ENCODE measurements around the gene TECTB. TPM values are rescaled to one million over a fixed set of nuclear protein-coding genes. Genes with fewer than 3 reads are reported as not detected.

Gene TECTB
- total RNA-seq, 1 experiment from 2014 or later: not detected

DNA sequence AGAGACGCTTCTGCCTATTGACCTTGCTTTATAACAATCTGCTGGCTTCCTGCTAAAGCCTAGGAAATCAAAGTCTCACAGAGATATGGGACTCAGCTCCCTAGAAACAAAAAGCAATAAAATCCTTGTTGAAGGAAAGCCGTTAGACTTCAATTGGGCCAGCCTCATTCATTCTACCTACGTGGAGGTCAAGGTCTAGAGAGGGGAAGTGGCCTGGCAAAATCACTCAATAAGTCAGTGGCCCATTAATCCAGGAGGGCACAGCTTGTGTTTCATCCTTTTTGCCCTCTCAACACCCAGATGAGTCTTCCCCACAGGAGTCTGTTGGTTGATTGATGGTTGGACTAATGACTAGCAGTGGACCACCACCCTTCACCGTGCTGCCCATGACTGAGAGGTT lies 50.3 kb downstream of the TECTB start:
- Mint-ChIP-seq H3K9me3 (ENCODE audit: low read depth, unreplicated experiment) (no peaks in the 10 kb centered on the region), H3K4me1 (ENCODE audit: low read depth, unreplicated experiment) (peaks cover 50% of the 10 kb centered on the region), H3K36me3 (ENCODE audit: insufficient read depth, unreplicated experiment) (peaks cover 5% of the 10 kb centered on the region), H3K4me3 (ENCODE audit: low read depth, unreplicated experiment) (no peak overlapping the region), H3K27ac (ENCODE audit: unreplicated experiment) (no peak overlapping the region), H3K27me3 (ENCODE audit: unreplicated experiment) (no peaks in the 10 kb centered on the region)
- TF ChIP-seq, protein P1, sequence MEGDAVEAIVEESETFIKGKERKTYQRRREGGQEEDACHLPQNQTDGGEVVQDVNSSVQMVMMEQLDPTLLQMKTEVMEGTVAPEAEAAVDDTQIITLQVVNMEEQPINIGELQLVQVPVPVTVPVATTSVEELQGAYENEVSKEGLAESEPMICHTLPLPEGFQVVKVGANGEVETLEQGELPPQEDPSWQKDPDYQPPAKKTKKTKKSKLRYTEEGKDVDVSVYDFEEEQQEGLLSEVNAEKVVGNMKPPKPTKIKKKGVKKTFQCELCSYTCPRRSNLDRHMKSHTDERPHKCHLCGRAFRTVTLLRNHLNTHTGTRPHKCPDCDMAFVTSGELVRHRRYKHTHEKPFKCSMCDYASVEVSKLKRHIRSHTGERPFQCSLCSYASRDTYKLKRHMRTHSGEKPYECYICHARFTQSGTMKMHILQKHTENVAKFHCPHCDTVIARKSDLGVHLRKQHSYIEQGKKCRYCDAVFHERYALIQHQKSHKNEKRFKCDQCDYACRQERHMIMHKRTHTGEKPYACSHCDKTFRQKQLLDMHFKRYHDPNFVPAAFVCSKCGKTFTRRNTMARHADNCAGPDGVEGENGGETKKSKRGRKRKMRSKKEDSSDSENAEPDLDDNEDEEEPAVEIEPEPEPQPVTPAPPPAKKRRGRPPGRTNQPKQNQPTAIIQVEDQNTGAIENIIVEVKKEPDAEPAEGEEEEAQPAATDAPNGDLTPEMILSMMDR (IDR thresholded peaks at IDR 0.05; ENCODE audit: unreplicated experiment): no peak
- no TSS peak for BruUV-seq (replicated peaks)
- intact Hi-C loops (cut with micrococcal nuclease; ENCODE audit: unreplicated experiment): loop anchor here (5.0 kb wide), 2 partner anchors 59 to 104 kb away; no protein-coding TSS in a partner anchor
- CTCF ChIA-PET: no interaction called here
- no peak for DNase-seq

- Mint-ChIP-seq H3K4me1 (ENCODE audit: low read depth, unreplicated experiment) (peaks cover 42% of the 10 kb centered on the region), H3K27ac (ENCODE audit: unreplicated experiment) (peak overlapping the region; percentile 69), H3K27me3 (ENCODE audit: unreplicated experiment) (no peaks in the 10 kb centered on the region), H3K9me3 (ENCODE audit: low read depth, unreplicated experiment) (no peaks in the 10 kb centered on the region), H3K4me3 (ENCODE audit: low read depth, unreplicated experiment) (peak overlapping the region; percentile 9), H3K36me3 (ENCODE audit: insufficient read depth, unreplicated experiment) (peaks cover 5% of the 10 kb centered on the region)
- CTCF ChIA-PET: interaction anchor here (1.5 to 1.9 kb wide), 2 partner anchors 39 to 100 kb away, joined by 5 to 6 read pairs; partner anchors contain the start of gene ACSL5
- BruUV-seq (replicated peaks): no TSS peak
- intact Hi-C loops (cut with micrococcal nuclease; ENCODE audit: unreplicated experiment): loop anchor here (5.0 kb wide), 1 partner anchor 42 kb away; no protein-coding TSS in a partner anchor
- TF ChIP-seq, protein P1 (IDR thresholded peaks at IDR 0.05; ENCODE audit: unreplicated experiment): no peak
- DNase-seq: no peak
Observed at GRCh38 chr10:112335111-112335867, 52.1 kb downstream of the TECTB start.

GRCh38 chr10:112335868-112336265 lies 52.7 kb downstream of the TECTB start:
- TF ChIP-seq, protein P1 (IDR thresholded peaks at IDR 0.05; ENCODE audit: unreplicated experiment): no peak
- Mint-ChIP-seq H3K27me3 (ENCODE audit: unreplicated experiment) (no peaks in the 10 kb centered on the region), H3K36me3 (ENCODE audit: insufficient read depth, unreplicated experiment) (peaks cover 5% of the 10 kb centered on the region), H3K4me1 (ENCODE audit: low read depth, unreplicated experiment) (peaks cover 37% of the 10 kb centered on the region), H3K27ac (ENCODE audit: unreplicated experiment) (peak overlapping the region; percentile 69), H3K9me3 (ENCODE audit: low read depth, unreplicated experiment) (no peaks in the 10 kb centered on the region), H3K4me3 (ENCODE audit: low read depth, unreplicated experiment) (peak overlapping the region; percentile 9)
- intact Hi-C loops (cut with micrococcal nuclease; ENCODE audit: unreplicated experiment): loop anchor here (5.0 kb wide), 1 partner anchor 41 kb away; no protein-coding TSS in a partner anchor
- CTCF ChIA-PET: interaction anchor here (1.5 to 1.9 kb wide), 2 partner anchors 38 to 99 kb away, joined by 5 to 6 read pairs; partner anchors contain the start of gene ACSL5
- peak; percentile 26 for DNase-seq
- no TSS peak for BruUV-seq (replicated peaks)

DNA sequence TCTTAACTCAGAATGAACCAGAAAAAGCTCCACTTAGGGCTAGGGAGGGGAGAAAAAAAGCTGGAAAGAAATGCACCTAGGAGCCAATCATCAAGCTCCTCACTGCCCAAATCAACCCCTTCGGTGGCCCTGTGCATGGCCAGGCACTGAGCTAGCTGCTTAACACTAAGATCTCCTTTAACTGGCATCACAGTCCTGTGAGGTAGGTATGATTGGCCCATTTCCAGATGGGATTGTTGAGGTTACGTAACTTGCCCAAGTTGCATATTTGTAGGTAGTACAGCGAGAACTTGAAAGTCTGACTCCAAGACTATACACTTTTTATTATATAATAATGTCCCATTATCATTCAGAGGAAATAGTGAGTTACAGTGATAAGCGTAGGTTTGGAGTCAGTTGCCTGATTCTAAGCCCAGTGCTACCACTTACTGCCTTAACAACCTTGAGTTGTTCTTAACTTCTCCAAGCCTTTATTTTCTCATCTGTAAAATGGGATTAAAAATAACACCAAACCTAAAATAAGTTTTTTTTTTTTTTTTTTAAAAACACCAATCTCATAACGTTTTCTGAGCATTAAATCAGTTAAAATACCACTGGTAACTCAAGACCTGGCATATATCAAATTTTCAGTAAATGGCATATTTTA lies 53.5 kb downstream of the TECTB start:
- CTCF ChIA-PET: interaction anchor here (0.7 to 1.9 kb wide), 2 partner anchors 37 to 53 kb away, joined by 3 to 5 read pairs; partner anchors contain the start of gene ACSL5
- Mint-ChIP-seq H3K9me3 (ENCODE audit: low read depth, unreplicated experiment) (no peaks in the 10 kb centered on the region), H3K36me3 (ENCODE audit: insufficient read depth, unreplicated experiment) (peaks cover 5% of the 10 kb centered on the region), H3K27me3 (ENCODE audit: unreplicated experiment) (no peaks in the 10 kb centered on the region), H3K4me1 (ENCODE audit: low read depth, unreplicated experiment) (peaks cover 30% of the 10 kb centered on the region), H3K27ac (ENCODE audit: unreplicated experiment) (no peak overlapping the region), H3K4me3 (ENCODE audit: low read depth, unreplicated experiment) (no peak overlapping the region)
- no peak for DNase-seq
- intact Hi-C loops (cut with micrococcal nuclease; ENCODE audit: unreplicated experiment): loop anchor here (5.0 kb wide), 1 partner anchor 41 kb away; no protein-coding TSS in a partner anchor
- no TSS peak for BruUV-seq (replicated peaks)
- TF ChIP-seq, protein P1 (IDR thresholded peaks at IDR 0.05; ENCODE audit: unreplicated experiment): no peak

Data from Calu3 (cell line).